SK-N-SH treated with all-trans-retinoic acid at 6 μM for 48 hours (cell line): ENCODE measurements around the gene PRM1.

Experiments
- ARNTL ChIP-seq: fragments of 450-650 bp; formaldehyde crosslinking; IDR thresholded peaks from 2 replicates; pipeline ENCODE4 v1.5.0; 2020; ENCODE audit warnings: low read depth, mild to moderate bottlenecking, moderate library complexity, borderline replicate concordance
- BACH2 ChIP-seq: fragments of 250-450 bp; sonication (Bioruptor Pico); IDR thresholded peaks from 2 replicates; pipeline ENCODE4 v1.9.0; 2021; ENCODE audit warnings: mild to moderate bottlenecking, borderline replicate concordance
- CSDC2 ChIP-seq: fragments of 250-450 bp; sonication (Bioruptor Pico); IDR thresholded peaks from 2 replicates; pipeline ENCODE4 v1.5.0; 2020; ENCODE audit warnings: mild to moderate bottlenecking, moderate library complexity
- ESRRG ChIP-seq: fragments of 250-450 bp; sonication (Bioruptor Pico); IDR thresholded peaks from 2 replicates; pipeline ENCODE4 v1.6.1; 2021; ENCODE audit warnings: mild to moderate bottlenecking
- OSR1 ChIP-seq: fragments of 250-450 bp; sonication (Bioruptor Pico); IDR thresholded peaks from 2 replicates; pipeline ENCODE4 v1.8.0; 2022; ENCODE audit warnings: moderate library complexity, mild to moderate bottlenecking, inconsistent platforms
- PATZ1 ChIP-seq: fragments of 250-450 bp; sonication (Bioruptor Pico); IDR thresholded peaks from 2 replicates; pipeline ENCODE4 v1.8.0; 2020; ENCODE audit warnings: mild to moderate bottlenecking, moderate library complexity, borderline replicate concordance
- POU6F1 ChIP-seq: fragments of 250-450 bp; sonication (Bioruptor Pico); IDR thresholded peaks from 2 replicates; pipeline ENCODE4 v1.8.0; 2021; ENCODE audit warnings: low read depth, mild to moderate bottlenecking, moderate library complexity, borderline replicate concordance
- TCF4 ChIP-seq: fragments of 250-450 bp; sonication (Bioruptor Pico); IDR thresholded peaks from 2 replicates; pipeline ENCODE4 v1.8.0; 2021; ENCODE audit warnings: mild to moderate bottlenecking, moderate library complexity, borderline replicate concordance
- ZFP3 ChIP-seq: fragments of 250-450 bp; sonication (Bioruptor Pico); IDR thresholded peaks from 2 replicates; pipeline ENCODE4 v1.5.0; 2020; ENCODE audit warnings: mild to moderate bottlenecking, moderate library complexity
- ZFP30 ChIP-seq: fragments of 450-650 bp; formaldehyde crosslinking; IDR thresholded peaks from 2 replicates; pipeline ENCODE4 v1.5.0; 2022; ENCODE audit warnings: mild to moderate bottlenecking, moderate library complexity
- ZNF565 ChIP-seq: fragments of 450-650 bp; formaldehyde crosslinking; conservative IDR thresholded peaks from 2 replicates; pipeline ENCODE4 v1.5.0; 2020; ENCODE audit warnings: low read depth, mild to moderate bottlenecking, moderate library complexity
- ZNF8 ChIP-seq: fragments of 450-650 bp; formaldehyde crosslinking; IDR thresholded peaks from 2 replicates; pipeline ENCODE4 v1.5.0; 2020; ENCODE audit warnings: mild to moderate bottlenecking, moderate library complexity
- TF ChIP-seq, protein P1 (sequence below): fragments of 250-450 bp; sonication (Bioruptor Pico); IDR thresholded peaks from 2 replicates; pipeline ENCODE4 v1.5.1; 2021; ENCODE audit warnings: mild to moderate bottlenecking, moderate library complexity

DNA sequence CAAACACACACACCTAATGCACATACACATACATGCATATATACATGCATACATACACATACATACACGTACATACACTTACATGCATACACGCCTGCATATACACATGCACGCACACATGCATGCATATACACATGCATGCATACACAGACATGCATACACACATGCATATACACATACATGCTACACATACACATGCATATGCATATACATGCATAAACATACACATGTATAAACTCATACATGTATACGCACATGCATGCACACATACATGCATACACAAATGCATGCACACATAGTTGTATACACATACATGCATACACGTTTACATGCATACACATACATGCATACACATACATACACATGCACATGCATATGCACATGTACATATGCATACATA is 40.5 kb upstream of the PRM1 start:
- no peak for TF ChIP-seq PATZ1
- no peak for TF ChIP-seq BACH2 (CRISPR knock-in tag)
- no peak for TF ChIP-seq ZFP30
- TF ChIP-seq OSR1 (CRISPR knock-in tag) = no peak
- TF ChIP-seq POU6F1 (CRISPR knock-in tag) = no peak
- TF ChIP-seq ZNF8 (CRISPR knock-in tag) = no peak
- no peak for TF ChIP-seq CSDC2 (CRISPR knock-in tag)
- TF ChIP-seq ZNF565 (CRISPR knock-in tag) = no peak
- no peak for TF ChIP-seq ZFP3 (CRISPR knock-in tag)
- TF ChIP-seq ARNTL (CRISPR knock-in tag) = no peak
- TF ChIP-seq, protein P1, sequence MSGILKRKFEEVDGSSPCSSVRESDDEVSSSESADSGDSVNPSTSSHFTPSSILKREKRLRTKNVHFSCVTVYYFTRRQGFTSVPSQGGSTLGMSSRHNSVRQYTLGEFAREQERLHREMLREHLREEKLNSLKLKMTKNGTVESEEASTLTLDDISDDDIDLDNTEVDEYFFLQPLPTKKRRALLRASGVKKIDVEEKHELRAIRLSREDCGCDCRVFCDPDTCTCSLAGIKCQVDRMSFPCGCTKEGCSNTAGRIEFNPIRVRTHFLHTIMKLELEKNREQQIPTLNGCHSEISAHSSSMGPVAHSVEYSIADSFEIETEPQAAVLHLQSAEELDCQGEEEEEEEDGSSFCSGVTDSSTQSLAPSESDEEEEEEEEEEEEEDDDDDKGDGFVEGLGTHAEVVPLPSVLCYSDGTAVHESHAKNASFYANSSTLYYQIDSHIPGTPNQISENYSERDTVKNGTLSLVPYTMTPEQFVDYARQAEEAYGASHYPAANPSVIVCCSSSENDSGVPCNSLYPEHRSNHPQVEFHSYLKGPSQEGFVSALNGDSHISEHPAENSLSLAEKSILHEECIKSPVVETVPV (CRISPR knock-in tag) = no peak
- no peak for TF ChIP-seq TCF4 (CRISPR knock-in tag)
- no peak for TF ChIP-seq ESRRG (CRISPR knock-in tag)
